A549 treated with GW870086 at 1 μM for 4 hours (cell line): ENCODE measurements around the gene SMG7. TPM values are rescaled to one million over a fixed set of nuclear protein-coding genes. Genes with fewer than 3 reads are reported as not detected.

Experiments
- total RNA-seq: library from RNA; stranded (reverse); fragments of 200-300 nt; extraction: Qiagen RNA extraction; gene quantifications from 5 replicates; pipeline ENCODE4 v1.2.3, GENCODE V29; 2022; ENCODE audit warnings: low read depth

SMG7 gene
- total RNA-seq: 29.3 to 37.9 TPM (median 37.0 TPM) in 5 replicates

GRCh38 chr1:183472488-183473216 is at the start of gene SMG7:
Gene SMG7 (plus strand): TSS chr1:183472499. CDS start chr1:183472621, 122 bp downstream.

GRCh38 chr1:183590244-183591191 is 118.2 kb downstream of the SMG7 start, which contains the start of gene NCF2:
Gene NCF2 (minus strand): TSS chr1:183590459. CDS start chr1:183590329, 130 bp downstream.

Other genes starting within 250 kb of the SMG7 start
- gene NMNAT2, start 54.1 kb upstream of the SMG7 start, total RNA-seq: 0.42 to 0.66 TPM (median 0.45 TPM) in 5 replicates
- 1.1 to 2.7 TPM (median 1.6 TPM) in 5 replicates for gene NCF2, start 118.0 kb downstream of the SMG7 start, total RNA-seq
- gene ARPC5, start 163.3 kb downstream of the SMG7 start, total RNA-seq: 145 to 178 TPM (median 174 TPM) in 5 replicates
- not detected in 5 replicates for gene APOBEC4, start 180.8 kb downstream of the SMG7 start, total RNA-seq